ENCODE results near the gene PLA2G4E. TPM values are rescaled to one million over a fixed set of nuclear protein-coding genes. Genes with fewer than 3 reads are reported as not detected.

The PLA2G4E gene
- total RNA-seq, 1 experiment from 2014 or later: not detected

DNA sequence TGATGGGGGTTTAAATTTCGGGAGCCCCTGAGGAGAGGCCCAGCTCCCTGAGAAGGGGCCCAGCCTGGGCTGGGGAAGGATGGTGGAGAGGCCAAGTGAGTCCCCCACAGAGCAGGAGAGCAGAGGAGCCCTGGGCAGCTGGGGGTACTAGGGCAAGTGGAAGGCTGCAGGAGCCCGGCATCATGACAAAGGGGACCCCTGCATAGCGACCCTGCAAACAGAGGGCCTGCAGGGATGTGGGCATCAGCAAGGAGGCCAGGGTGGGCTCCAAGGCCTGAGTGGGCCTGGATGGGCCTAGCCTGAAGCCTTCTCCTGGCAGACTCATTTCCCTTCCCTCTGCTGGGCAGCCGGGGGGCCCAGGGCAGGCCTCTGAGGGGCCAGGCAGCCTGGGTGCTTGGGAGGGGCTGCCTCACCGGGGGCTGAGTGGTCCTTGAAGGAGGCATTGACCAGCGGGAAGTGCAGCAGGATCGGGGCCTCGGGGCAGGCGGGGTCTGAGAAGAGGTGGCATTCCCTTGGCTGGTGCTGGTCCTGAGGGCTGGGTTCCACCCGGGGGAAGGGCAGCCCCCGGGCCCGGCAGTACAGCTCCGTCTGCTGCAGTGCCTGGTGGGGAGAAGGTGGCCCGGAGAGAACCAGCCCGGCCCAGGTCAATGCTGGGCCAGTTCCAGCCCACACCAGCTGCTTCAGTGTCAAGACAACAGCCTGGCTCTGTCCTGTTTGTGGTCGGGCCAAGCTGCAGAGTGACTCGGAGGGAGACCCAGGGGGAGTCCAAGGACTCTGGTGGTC lies 48.8 kb upstream of the PLA2G4E start:
- POLR2A ChIA-PET: no interaction called here
- ATAC-seq (no peak), DNase-seq (ENCODE audit: low read depth, low spot score) (no peak)
- RAD21 ChIA-PET (ENCODE audit: low non-redundant PET in 1 of 2, low total read pairs in 2 of 2, uncharacterized antibody in 2 of 2, unreplicated experiment in 2 of 2): no interaction called here
- CTCF ChIA-PET: interaction anchor here (1.0 to 1.5 kb wide), 2 partner anchors 15 to 65 kb away, joined by 3 to 4 read pairs; no protein-coding TSS in a partner anchor
- Histone ChIP-seq H3K27ac (ENCODE audit: low read depth, low read length) (no peak overlapping the region), H3K27me3 (ENCODE audit: insufficient read depth, low read length) (no peaks in the 10 kb centered on the region), H3K36me3 (ENCODE audit: control insufficient read depth in 1 of 2, insufficient read depth in 2 of 2, low read length in 2 of 2) (no peaks in the 10 kb centered on the region), H3K79me2 (ENCODE audit: insufficient read depth, low read length) (no peaks in the 10 kb centered on the region), H3K9ac (ENCODE audit: low read length) (no peak overlapping the region), H2AFZ (ENCODE audit: low read depth, low read length, poor library complexity, severe bottlenecking) (no peak overlapping the region), H3K9me2 (ENCODE audit: insufficient read depth) (no peaks in the 10 kb centered on the region), H3K4me2 (ENCODE audit: low read length) (no peak overlapping the region), H3K9me3 (ENCODE audit: control insufficient read depth in 1 of 2, insufficient read depth in 1 of 2, low read depth in 1 of 2, low read length in 2 of 2) (no peaks in the 10 kb centered on the region), H3K4me1 (ENCODE audit: control insufficient read depth in 1 of 2, insufficient read depth in 2 of 2, low read length in 2 of 2) (peaks cover 0 to 9% of the 10 kb centered on the region in 2 experiments; a peak in 2 of 4 replicates), H3K4me3 (replicated peaks in 1 of 2; ENCODE audit: low read depth in 1 of 2, low read length in 2 of 2) (no peak overlapping the region), H4K20me1 (ENCODE audit: insufficient read depth) (no peaks in the 10 kb centered on the region)
- no peak for TF ChIP-seq SIN3A (IDR thresholded peaks at IDR 0.05; ENCODE audit: low read depth)
- TF ChIP-seq ZFX (IDR thresholded peaks at IDR 0.05): no peak
- TF ChIP-seq EZH2 (IDR thresholded peaks at IDR 0.05): no peak
- no peak for TF ChIP-seq EGR1 (IDR thresholded peaks at IDR 0.05; ENCODE audit: low read depth)
- TF ChIP-seq, protein P1, sequence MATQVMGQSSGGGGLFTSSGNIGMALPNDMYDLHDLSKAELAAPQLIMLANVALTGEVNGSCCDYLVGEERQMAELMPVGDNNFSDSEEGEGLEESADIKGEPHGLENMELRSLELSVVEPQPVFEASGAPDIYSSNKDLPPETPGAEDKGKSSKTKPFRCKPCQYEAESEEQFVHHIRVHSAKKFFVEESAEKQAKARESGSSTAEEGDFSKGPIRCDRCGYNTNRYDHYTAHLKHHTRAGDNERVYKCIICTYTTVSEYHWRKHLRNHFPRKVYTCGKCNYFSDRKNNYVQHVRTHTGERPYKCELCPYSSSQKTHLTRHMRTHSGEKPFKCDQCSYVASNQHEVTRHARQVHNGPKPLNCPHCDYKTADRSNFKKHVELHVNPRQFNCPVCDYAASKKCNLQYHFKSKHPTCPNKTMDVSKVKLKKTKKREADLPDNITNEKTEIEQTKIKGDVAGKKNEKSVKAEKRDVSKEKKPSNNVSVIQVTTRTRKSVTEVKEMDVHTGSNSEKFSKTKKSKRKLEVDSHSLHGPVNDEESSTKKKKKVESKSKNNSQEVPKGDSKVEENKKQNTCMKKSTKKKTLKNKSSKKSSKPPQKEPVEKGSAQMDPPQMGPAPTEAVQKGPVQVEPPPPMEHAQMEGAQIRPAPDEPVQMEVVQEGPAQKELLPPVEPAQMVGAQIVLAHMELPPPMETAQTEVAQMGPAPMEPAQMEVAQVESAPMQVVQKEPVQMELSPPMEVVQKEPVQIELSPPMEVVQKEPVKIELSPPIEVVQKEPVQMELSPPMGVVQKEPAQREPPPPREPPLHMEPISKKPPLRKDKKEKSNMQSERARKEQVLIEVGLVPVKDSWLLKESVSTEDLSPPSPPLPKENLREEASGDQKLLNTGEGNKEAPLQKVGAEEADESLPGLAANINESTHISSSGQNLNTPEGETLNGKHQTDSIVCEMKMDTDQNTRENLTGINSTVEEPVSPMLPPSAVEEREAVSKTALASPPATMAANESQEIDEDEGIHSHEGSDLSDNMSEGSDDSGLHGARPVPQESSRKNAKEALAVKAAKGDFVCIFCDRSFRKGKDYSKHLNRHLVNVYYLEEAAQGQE (IDR thresholded peaks at IDR 0.05; ENCODE audit: low read depth): no peak
- no peak for TF ChIP-seq JUND (IDR thresholded peaks at IDR 0.05)
- no peak for TF ChIP-seq ELF1 (IDR thresholded peaks at IDR 0.05; ENCODE audit: borderline replicate concordance, low read depth)
- no peak for TF ChIP-seq CBX3 (IDR thresholded peaks at IDR 0.05; ENCODE audit: low read depth)
- TF ChIP-seq FOSL1 (IDR thresholded peaks at IDR 0.05; ENCODE audit: low read depth): no peak
- no peak for TF ChIP-seq TCF7L2 (IDR thresholded peaks at IDR 0.05; ENCODE audit: borderline replicate concordance, extremely low read depth, insufficient read depth, insufficient read length)
- no peak for TF ChIP-seq POLR2AphosphoS5 (IDR thresholded peaks at IDR 0.05; ENCODE audit: low read depth, low read length)
- TF ChIP-seq RAD21 (IDR thresholded peaks at IDR 0.05; ENCODE audit: low read depth): no peak
- TF ChIP-seq CEBPB (IDR thresholded peaks at IDR 0.05; ENCODE audit: low read depth): no peak
- TF ChIP-seq SRF (IDR thresholded peaks at IDR 0.05; ENCODE audit: low read depth): no peak
- TF ChIP-seq ZNF274 (IDR thresholded peaks at IDR 0.05; ENCODE audit: low read depth, low read length): no peak
- no peak for TF ChIP-seq EZH2phosphoT487 (IDR thresholded peaks at IDR 0.05; ENCODE audit: borderline replicate concordance)
- TF ChIP-seq SP1 (IDR thresholded peaks at IDR 0.05; ENCODE audit: low read depth): no peak
- TF ChIP-seq YY1 (IDR thresholded peaks at IDR 0.05; ENCODE audit: extremely low read depth, insufficient replicate concordance, low read depth, low read length): no peak
- TF ChIP-seq, protein P2, sequence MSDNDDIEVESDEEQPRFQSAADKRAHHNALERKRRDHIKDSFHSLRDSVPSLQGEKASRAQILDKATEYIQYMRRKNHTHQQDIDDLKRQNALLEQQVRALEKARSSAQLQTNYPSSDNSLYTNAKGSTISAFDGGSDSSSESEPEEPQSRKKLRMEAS (IDR thresholded peaks at IDR 0.05): no peak
- TF ChIP-seq, protein P3, sequence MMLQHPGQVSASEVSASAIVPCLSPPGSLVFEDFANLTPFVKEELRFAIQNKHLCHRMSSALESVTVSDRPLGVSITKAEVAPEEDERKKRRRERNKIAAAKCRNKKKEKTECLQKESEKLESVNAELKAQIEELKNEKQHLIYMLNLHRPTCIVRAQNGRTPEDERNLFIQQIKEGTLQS (IDR thresholded peaks at IDR 0.05): no peak
- intact Hi-C loops (cut with micrococcal nuclease): loop anchor here (5.0 kb wide), 1 partner anchor 318 kb away; no protein-coding TSS in a partner anchor
- BruUV-seq (replicated peaks): no TSS peak

All from HCT116 (cell line).